ENCODE data around the gene MEG3. TPM values are rescaled to one million over a fixed set of nuclear protein-coding genes. Genes with fewer than 3 reads are reported as not detected.

The MEG3 gene
- not detected in 2 replicates for total RNA-seq (2014; rRNA removed; shearing (Covaris generic))
- total RNA-seq (2022) = not detected in 2 replicates
- Bru-seq, nascent RNA = not detected
- BruChase-seq, experiment 1, labeled RNA remaining after a 6-hour chase = not detected
- percentile 6 among the genes with signal in this experiment for BruChase-seq, experiment 2, labeled RNA remaining after a 2-hour chase
- long read RNA-seq = 0 reads

DNA sequence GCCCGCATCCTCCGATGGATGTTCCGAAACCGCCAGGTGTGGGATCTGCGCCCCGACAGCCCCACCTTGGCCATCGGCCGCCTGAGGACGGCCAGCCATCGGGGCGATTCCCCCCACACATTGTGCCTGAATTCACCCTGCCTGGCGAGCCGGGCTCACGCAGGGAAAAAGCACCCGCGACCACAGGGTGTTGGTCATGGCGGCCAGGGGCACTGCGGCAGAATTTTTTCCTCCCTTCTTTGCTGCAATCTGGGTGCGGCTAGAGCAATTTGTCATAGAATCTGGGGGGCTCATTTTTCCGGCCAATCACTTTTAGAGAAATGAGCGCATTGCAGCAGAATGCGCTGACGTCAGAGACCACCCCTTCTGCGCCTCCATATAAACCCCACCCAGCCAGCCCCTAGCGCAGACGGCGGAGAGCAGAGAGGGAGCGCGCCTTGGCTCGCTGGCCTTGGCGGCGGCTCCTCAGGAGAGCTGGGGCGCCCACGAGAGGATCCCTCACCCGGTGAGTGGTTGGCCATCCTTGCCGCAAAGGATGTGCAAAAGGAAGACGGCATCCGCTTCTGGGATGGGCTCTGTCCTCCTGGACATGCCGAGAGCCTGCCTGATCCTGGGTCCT is at the start of gene MEG3:
Gene MEG3, plus strand, starts transcription at position 406 of the 619 bp plus-strand sequence.
- H3K4me2 ChIP-seq (ENCODE audit: low read length) = no peak within 1 kb of the TSS
- H3K79me2 ChIP-seq (ENCODE audit: insufficient read depth, low read depth, low read length) = no peaks in the 10 kb centered on the region
- BruUV-seq (replicated peaks) = no TSS peak
- DNase-seq (ENCODE audit: low spot score) = no peak
- H3K27ac ChIP-seq (ENCODE audit: low read depth, low read length, poor library complexity, severe bottlenecking) = no peak within 1 kb of the TSS
- no peak within 1 kb of the TSS for H3K4me3 ChIP-seq (ENCODE audit: low read depth, low read length, poor library complexity, severe bottlenecking)
- no peak within 1 kb of the TSS for H2AFZ ChIP-seq (ENCODE audit: low read length)
- CTCF ChIA-PET (ENCODE audit: unreplicated experiment) = no interaction called here
- H3K36me3 ChIP-seq (ENCODE audit: insufficient read depth, low read length) = no peaks in the 10 kb centered on the region
- no peaks in the 10 kb centered on the region for H3K4me1 ChIP-seq (ENCODE audit: insufficient read depth, low read length, poor library complexity, severe bottlenecking)
- TF ChIP-seq EZH2phosphoT487 (IDR thresholded peaks at IDR 0.05; ENCODE audit: borderline replicate concordance, low read depth, low read length) = no peak
- TF ChIP-seq, protein P1, sequence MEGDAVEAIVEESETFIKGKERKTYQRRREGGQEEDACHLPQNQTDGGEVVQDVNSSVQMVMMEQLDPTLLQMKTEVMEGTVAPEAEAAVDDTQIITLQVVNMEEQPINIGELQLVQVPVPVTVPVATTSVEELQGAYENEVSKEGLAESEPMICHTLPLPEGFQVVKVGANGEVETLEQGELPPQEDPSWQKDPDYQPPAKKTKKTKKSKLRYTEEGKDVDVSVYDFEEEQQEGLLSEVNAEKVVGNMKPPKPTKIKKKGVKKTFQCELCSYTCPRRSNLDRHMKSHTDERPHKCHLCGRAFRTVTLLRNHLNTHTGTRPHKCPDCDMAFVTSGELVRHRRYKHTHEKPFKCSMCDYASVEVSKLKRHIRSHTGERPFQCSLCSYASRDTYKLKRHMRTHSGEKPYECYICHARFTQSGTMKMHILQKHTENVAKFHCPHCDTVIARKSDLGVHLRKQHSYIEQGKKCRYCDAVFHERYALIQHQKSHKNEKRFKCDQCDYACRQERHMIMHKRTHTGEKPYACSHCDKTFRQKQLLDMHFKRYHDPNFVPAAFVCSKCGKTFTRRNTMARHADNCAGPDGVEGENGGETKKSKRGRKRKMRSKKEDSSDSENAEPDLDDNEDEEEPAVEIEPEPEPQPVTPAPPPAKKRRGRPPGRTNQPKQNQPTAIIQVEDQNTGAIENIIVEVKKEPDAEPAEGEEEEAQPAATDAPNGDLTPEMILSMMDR (conservative IDR thresholded peaks at IDR 0.05; ENCODE audit: low read length) = no peak
- H3K9me2 ChIP-seq (ENCODE audit: insufficient read depth, low read length) = no peaks in the 10 kb centered on the region
- intact Hi-C loops (cut with micrococcal nuclease; ENCODE audit: unreplicated experiment) = no loop called here
- H3K9me3 ChIP-seq (ENCODE audit: low read length) = no peaks in the 10 kb centered on the region
- H4K20me1 ChIP-seq (ENCODE audit: insufficient read depth, low read length) = no peaks in the 10 kb centered on the region
- POLR2A ChIA-PET = no interaction called here

DNA sequence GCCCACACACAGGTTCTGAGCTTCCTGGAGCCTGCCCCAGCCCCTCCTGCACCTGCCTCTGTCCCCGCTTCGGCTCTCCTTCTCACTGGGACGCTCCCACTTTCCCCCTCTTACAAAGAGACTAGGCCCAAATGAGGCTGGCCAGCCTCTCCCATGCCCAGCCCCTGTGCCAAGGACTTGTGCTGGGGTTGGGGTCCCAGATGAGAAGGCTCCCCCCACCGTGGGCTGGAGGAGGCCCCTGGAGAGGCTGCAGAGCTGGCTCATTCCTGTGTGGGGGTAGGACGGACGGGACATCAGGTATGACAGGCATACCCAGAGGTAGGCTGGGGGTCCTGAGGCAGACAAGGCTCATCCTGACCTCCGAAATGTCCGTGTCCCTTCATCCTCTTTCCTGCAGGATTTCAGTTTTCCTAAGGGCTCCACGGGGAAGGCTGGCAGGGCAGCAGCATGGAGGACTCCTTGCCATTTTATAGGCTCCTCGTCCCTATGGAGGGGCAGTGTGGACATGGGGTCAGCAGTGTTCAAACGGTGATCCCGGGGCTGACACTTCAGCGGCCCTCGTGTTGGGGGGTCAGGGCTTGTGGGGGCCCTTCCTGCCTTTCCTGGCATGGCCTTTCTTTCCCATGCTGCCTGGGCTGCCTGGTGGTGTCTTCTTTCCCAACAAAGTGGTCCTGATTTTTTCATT is 49.1 kb upstream of the MEG3 start:
- no peak overlapping the region for H3K4me2 ChIP-seq (ENCODE audit: low read length)
- H2AFZ ChIP-seq (ENCODE audit: low read length) = no peak overlapping the region
- TF ChIP-seq EZH2phosphoT487 (IDR thresholded peaks at IDR 0.05; ENCODE audit: borderline replicate concordance, low read depth, low read length) = no peak
- TF ChIP-seq, protein P1 (conservative IDR thresholded peaks at IDR 0.05; ENCODE audit: low read length) = no peak
- no peaks in the 10 kb centered on the region for H3K9me3 ChIP-seq (ENCODE audit: low read length)
- no TSS peak for BruUV-seq (replicated peaks)
- H4K20me1 ChIP-seq (ENCODE audit: insufficient read depth, low read length) = no peaks in the 10 kb centered on the region
- H3K36me3 ChIP-seq (ENCODE audit: insufficient read depth, low read length) = no peaks in the 10 kb centered on the region
- no peak overlapping the region for H3K27ac ChIP-seq (ENCODE audit: low read depth, low read length, poor library complexity, severe bottlenecking)
- DNase-seq (ENCODE audit: low spot score) = no peak
- intact Hi-C loops (cut with micrococcal nuclease; ENCODE audit: unreplicated experiment) = no loop called here
- no peaks in the 10 kb centered on the region for H3K4me1 ChIP-seq (ENCODE audit: insufficient read depth, low read length, poor library complexity, severe bottlenecking)
- CTCF ChIA-PET (ENCODE audit: unreplicated experiment) = no interaction called here
- no peak overlapping the region for H3K4me3 ChIP-seq (ENCODE audit: low read depth, low read length, poor library complexity, severe bottlenecking)
- no peaks in the 10 kb centered on the region for H3K79me2 ChIP-seq (ENCODE audit: insufficient read depth, low read depth, low read length)
- POLR2A ChIA-PET = no interaction called here
- H3K9me2 ChIP-seq (ENCODE audit: insufficient read depth, low read length) = no peaks in the 10 kb centered on the region

- Histone ChIP-seq H3K4me2 (ENCODE audit: low read length) (no peak overlapping the region), H2AFZ (ENCODE audit: low read length) (no peak overlapping the region), H3K4me3 (ENCODE audit: low read depth, low read length, poor library complexity, severe bottlenecking) (no peak overlapping the region), H3K9me3 (ENCODE audit: low read length) (no peaks in the 10 kb centered on the region), H3K79me2 (ENCODE audit: insufficient read depth, low read depth, low read length) (no peaks in the 10 kb centered on the region), H3K4me1 (ENCODE audit: insufficient read depth, low read length, poor library complexity, severe bottlenecking) (no peaks in the 10 kb centered on the region), H4K20me1 (ENCODE audit: insufficient read depth, low read length) (no peaks in the 10 kb centered on the region), H3K9me2 (ENCODE audit: insufficient read depth, low read length) (no peaks in the 10 kb centered on the region), H3K27ac (ENCODE audit: low read depth, low read length, poor library complexity, severe bottlenecking) (no peak overlapping the region), H3K36me3 (ENCODE audit: insufficient read depth, low read length) (no peaks in the 10 kb centered on the region)
- POLR2A ChIA-PET = no interaction called here
- CTCF ChIA-PET (ENCODE audit: unreplicated experiment) = no interaction called here
- BruUV-seq (replicated peaks) = no TSS peak
- intact Hi-C loops (cut with micrococcal nuclease; ENCODE audit: unreplicated experiment) = no loop called here
- DNase-seq (ENCODE audit: low spot score) = no peak
- TF ChIP-seq, protein P1 (conservative IDR thresholded peaks at IDR 0.05; ENCODE audit: low read length) = no peak
- TF ChIP-seq EZH2phosphoT487 (IDR thresholded peaks at IDR 0.05; ENCODE audit: borderline replicate concordance, low read depth, low read length) = no peak
These were observed 48.5 kb upstream of the MEG3 start for GRCh38 chr14:100777366-100777817.

Measured in OCI-LY7 (cell line).